GM21723 (cell line): ENCODE data around the gene BABAM2.
A peak's percentile ranks its signal among the peaks of the same experiment; 100 is the strongest.
"Not testable (repeated sequence)": the region's sequence is repeated elsewhere in the genome, so short reads cannot be mapped to it uniquely, and the experiment has no call there.

Experiments used
- ATAC-seq: cut with Tn5 transposase; IDR thresholded peaks from one replicate; pipeline ENCODE4 v1.9.1; 2021; ENCODE audit warnings: mild to moderate bottlenecking, moderate library complexity; ENCODE audit not compliant: unreplicated experiment

The BABAM2 gene

DNA sequence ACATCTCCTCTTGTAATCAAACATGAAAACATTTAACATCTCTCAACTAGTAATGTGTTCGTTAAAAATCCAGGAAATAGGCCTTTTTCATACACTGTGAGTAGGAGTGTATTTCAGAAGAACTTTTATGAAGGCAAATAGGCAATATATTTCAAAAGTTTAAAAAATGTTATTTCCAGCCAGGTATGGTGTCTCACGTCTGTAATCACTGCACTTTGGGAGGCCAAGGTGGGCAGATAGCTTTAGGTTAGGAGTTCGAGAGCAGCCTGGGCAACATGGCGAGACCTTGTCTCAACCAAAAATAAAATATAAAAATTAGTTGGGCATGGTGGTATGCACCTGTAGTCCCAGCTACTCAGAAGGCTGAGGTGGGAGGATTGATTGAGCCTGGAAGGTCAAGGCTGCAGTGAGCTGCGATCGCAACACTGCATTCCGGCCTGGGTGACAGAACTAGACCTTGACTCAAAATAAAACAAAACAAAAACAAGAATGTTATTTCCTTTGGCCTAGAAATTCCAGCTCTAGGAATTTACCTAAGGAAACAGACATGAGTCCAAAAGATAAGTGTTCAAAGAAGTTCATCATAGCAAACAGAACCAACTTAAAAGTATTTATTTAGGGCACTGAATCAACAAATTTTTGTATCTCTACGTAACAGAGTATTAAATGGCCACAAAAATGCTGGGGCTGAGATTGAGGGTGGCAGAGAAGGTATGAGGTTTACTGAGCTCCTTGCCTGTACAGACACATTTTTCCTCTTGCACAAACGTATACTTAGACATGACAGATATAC, 15.2 kb upstream of the BABAM2 start:
- ATAC-seq: no peak

GRCh38 chr2:27878825-27879224, 11.7 kb upstream of the BABAM2 start:
- no peak for ATAC-seq

DNA sequence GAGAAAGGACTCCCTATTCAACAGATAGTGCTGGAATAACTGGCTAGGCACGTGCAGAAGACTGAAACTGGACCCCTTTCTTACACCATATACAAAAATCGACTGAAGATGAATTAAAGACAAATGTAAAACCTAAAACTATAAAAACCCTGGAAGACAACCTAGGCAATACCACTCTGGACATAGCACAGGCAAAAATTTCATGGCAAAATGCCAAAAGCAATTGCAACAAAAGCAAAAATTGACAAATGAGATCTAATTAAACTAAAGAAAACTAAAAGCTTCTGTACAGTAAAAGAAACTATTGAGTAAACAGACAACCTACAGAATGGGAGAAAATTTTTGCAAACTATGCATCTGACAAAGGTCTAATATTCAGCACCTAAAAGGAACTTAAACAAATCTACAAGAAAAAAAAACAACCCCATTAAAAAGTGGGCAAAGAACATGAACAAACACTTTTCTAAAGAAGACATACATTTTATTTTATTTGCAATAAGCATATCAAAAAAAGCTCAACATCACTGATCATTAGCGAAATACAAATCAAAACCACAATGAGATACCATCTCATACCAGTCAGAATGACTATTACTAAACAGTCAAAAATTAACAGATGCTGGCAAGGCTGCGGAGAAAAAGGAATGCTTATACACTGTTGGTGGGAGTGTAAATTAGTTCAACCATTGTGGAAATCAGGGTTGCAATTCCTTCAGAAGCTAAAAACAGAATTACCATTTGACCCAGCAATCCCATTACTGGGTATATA, 8.5 kb upstream of the BABAM2 start:
- not testable (repeated sequence) for ATAC-seq

GRCh38 chr2:27882584-27882922, 8.0 kb upstream of the BABAM2 start:
- not testable (repeated sequence) for ATAC-seq

GRCh38 chr2:27884601-27885000, 5.9 kb upstream of the BABAM2 start:
- ATAC-seq: no peak

DNA sequence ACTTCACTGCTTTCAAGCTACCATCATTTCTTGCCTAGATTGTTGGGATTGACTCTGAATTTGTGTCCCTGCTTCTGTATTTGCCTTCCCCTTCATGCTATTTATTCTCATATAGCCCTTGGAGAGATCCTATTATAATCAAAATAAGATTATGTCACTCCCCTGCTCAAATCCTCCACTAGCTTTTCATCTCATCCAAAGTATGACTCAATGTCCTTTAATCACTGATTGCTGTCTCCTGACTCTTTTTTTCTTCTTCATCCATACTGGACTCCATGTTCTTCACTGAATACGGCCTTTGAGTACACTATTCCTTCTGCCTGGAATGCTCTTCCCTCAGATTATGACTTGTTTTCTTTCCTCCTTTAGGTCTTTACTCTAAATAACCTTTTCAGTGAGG, 5.3 kb upstream of the BABAM2 start:
- no peak for ATAC-seq

- ATAC-seq: no peak
These were observed 4.9 kb upstream of the BABAM2 start for GRCh38 chr2:27885661-27886060.

GRCh38 chr2:27886322-27886721, 4.2 kb upstream of the BABAM2 start:
- ATAC-seq: no peak

DNA sequence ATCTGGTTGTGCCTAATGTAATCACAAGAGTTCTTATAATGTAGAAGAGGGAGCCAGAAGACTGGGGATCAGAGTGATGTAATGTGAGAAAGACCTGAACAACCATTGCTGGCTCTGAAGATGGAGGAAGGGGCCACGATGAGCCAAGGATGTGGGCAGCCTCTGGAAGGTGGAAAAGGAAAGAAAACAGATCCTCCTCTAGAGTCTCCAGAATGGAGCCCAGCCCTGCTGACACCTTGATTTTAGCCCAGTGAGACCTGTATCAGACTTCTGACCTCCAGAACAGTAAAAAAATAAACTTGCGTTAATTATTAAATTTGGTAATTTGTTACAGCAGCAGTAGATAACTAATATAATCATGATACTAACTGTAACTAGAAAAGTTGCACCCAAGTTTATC, 3.4 kb upstream of the BABAM2 start:
- ATAC-seq: no peak

DNA sequence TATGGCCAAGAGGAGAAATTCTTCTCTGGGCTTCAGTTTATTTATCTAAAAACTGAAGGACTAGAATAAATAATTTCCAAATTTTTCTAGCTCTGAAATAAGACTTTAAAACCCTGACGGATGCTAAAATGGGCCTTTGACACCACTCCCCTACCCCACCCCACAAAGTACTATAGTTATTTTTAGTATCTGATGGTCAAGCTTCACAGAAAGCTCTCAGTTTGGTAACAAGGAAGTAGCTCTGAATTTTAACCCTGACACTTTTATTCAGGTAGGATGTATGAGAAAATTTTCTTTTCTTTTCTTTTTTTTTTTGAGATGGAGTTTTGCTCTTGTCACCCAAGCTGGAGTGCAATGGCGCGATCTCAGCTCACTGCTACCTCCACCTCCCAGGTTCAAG, 2.7 kb upstream of the BABAM2 start:
- ATAC-seq: no peak

- no peak for ATAC-seq
These were observed 1.7 kb upstream of the BABAM2 start for GRCh38 chr2:27888790-27889189.

DNA sequence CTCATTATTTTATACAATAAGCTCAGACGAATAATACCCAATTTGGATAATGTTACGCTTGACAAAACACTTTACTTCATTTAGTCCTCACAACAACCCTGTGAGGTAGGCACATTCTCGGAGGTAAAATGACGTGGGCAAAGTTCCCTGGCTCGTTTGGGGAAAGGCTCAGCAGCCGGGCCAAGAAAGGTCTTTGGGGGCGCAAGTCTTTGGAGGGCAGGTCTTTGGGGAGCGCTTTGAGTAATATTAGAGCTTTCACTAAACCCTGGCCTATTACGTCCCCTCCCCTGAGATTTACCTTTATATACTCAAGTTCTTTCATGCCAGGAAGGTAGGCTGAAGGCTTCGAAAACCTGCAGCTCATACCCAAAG, 769 bp upstream of the BABAM2 start:
- ATAC-seq: no peak

- ATAC-seq: peak; percentile 19
These were observed 569 bp downstream of the BABAM2 start for GRCh38 chr2:27890924-27891672.

GRCh38 chr2:27891673-27892105, 1.2 kb downstream of the BABAM2 start:
- no peak for ATAC-seq

DNA sequence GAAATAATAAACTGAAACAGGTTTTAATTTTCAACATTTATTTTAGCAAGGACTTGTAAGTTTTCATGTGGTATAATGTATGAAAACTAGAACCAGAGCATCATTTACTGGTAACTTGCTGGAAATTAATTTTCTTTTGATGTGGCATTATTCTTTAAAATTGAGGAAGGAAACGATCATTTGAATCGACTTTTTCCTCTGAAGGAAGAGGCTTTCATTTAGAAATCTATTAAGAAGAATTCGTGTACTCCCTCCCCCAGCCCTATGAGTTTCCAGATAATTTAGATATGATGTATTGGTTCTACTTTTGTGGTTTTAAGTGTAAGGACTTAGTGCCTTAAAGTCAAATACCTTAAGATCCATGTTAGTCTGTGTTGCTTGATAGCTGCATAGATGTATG, 2.5 kb downstream of the BABAM2 start:
- ATAC-seq: no peak

DNA sequence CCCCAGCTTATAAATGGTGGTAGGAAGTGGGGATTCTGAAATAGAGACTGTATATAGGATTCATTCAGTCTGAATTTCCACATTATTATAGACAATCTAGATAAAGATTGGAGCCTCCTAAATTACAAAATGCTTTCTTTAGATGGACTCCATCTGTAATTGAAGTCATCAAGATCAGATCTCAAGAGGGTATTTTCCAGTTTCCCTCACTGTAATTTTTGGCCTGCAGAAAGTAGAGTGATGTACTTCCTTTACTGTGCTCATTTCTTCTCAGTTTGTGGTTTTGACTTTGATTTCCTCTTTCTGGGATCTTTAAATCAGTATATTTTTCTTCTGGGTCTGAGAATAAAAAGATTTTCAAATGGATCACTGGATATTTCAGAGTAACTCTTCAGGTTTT, 7.2 kb downstream of the BABAM2 start:
- no peak for ATAC-seq

- no peak for ATAC-seq
These were observed 10.7 kb downstream of the BABAM2 start for GRCh38 chr2:27901234-27901633.

GRCh38 chr2:27902098-27902497, 11.6 kb downstream of the BABAM2 start:
- no peak for ATAC-seq

- ATAC-seq: no peak
These were observed 12.5 kb downstream of the BABAM2 start for GRCh38 chr2:27903018-27903417.

GRCh38 chr2:27903649-27904404, 13.3 kb downstream of the BABAM2 start:
- ATAC-seq: no peak

- ATAC-seq: no peak
These were observed 13.8 kb downstream of the BABAM2 start for GRCh38 chr2:27904405-27904665.
